T-helper 22 cell (primary cell): ENCODE measurements around the gene KCNJ18.
"Not testable (repeated sequence)": the region's sequence is repeated elsewhere in the genome, so short reads cannot be mapped to it uniquely, and the experiment has no call there.

Experiments used
- DNase-seq: peaks from one replicate; pipeline ENCODE4 v3.0.0-alpha.2; 2020; ENCODE audit warnings: low read depth

Gene KCNJ18

DNA sequence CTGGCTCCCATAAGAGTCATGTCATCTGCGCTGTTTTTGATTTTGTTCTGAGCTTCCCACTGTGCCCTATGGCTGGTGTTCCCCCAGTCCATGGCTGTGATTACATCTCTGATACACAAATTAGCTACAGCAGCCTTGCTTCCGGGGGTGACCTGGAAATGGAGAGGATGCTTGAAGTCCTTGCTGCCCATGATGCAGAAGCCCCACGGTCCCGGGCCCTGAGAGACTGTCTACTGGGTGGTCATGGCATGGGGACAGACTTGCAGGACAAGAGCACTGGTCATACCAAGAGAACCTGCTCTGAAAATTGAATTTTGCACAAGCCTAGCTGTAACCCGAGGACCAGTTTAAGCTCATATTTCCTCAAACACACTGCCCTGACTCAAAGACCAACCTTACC is 38.8 kb downstream of the KCNJ18 start:
- DNase-seq: not testable (repeated sequence)

DNA sequence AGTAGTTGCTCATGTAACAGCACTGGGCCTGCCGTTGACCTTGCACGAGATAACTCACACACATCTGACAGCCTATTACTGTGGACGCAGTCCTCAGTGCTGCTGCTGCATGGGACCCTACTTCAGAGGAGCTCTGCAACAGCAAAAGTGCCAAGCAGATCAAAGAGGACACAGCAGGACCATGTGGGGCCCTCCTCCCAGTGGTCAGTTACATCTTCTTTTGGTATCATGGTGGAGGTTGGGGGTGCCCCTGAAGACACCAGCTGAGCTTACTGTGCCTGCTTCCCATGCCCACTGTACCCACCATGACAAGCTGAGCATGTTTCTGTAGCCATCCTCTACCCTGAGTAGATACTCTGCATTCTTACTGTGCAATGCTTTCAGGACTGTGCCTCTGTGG is 41.6 kb downstream of the KCNJ18 start:
- not testable (repeated sequence) for DNase-seq

DNA sequence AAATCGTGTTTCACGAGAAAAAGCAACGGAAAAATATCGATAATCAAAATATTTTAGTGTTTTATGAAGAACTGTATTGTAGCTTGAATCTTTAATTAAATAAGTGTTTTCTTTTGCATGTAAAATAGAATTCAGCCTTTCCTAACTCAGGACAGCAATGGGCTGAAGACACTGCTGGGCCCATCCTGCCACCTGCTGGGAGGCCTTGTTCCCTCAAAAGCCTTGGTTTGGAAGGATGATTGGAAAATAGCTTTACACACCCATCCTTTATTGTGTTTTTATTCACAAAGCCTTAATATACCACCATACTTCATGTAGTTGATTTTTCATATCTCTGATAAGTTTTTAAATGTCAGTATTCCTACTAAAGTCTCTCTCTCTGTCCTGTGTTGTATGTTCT is 43.5 kb downstream of the KCNJ18 start:
- not testable (repeated sequence) for DNase-seq

DNA sequence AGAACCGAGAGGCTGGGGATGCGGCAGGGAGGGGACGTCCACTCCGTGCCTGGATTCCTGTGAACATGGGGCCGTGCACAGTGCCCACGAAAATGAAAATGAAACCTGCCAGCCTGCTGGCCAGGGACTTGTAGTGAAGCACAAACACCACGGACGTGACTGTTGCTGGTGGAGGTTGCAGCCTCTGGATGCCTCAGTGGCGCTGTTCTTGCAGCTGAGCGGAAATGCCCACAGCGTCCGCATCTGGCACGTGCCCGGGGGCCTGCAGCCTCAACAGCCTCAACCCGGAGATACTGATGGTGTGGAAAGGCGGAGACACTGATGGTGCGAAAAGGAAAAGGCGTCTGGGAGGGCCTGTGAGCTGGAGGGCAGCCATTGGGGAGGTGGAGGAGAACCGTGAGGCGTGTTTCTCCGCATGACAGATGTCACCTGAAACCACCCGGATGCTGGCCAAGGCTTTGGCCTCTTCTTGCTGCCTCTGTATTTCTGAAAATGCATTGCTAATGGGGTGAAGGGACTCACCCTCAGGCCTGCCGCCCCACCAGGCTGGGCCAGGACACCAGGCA is 44.8 kb downstream of the KCNJ18 start:
- DNase-seq: not testable (repeated sequence)

DNA sequence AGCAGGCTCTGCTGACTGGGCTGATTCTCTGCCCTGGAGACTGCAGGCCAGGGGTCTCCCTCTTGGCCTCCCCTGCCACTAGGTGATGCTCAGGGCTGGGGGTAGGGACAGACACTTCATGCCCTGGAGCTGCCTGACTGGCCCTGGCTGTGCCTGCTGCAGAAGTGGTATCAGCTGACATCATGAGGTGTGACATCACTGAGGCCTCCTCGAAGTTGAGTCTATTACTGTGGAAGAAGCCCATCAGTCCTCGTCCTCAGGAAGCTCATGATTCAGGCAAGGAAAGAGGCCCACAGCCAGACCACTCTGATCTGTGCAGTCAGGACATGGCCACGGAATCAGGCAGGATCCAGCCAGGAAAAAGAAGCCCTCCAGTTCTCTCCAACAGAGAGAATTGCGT is 45.9 kb downstream of the KCNJ18 start:
- not testable (repeated sequence) for DNase-seq

DNA sequence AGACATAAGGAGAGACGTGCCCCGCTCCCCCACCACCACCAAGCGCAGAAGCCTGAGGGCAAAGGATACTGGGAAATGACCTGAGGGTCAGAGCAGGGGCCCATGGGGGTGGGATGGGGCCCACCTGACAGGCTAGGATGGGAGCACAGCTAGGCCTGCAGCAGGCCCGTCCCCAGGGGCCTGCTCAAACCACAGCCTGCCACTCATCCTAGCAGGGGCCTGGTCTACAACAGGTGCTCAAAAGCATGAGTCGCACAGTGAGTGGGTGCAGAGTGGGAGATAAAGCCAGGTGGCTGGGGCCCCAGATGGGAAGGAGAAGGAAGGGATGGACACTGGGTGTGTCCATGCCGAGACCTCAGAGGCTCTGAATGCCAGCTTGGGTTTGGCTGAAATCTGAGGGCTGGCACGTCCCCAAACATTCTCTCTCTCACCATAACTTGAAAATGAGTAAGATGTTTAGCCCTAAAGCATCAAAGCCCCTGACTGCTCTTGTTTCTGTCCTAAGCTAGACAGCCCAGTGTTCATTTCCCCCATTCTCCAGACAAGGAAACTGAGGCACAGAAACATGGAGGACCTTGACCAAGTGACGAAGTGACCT is 46.7 kb downstream of the KCNJ18 start:
- DNase-seq: not testable (repeated sequence)

DNA sequence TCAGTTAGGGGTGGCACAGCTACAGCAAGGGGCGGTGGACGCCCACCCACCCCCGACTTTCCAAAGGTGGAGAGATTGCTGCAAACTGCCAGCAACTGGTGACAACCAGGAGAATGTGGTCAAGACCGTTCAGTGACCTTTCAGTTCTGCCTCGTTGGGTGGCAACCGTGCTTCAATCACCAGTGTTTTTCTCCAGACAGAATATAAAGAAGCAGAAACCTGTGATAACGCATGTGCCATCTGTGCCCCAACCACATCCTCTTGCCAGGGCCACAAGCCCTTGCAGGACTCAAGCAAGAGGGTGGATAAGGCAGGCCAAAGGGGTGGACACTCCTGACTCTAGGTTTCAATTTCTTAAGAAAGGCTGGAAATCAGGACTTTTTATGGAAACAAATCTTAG is 47.2 kb downstream of the KCNJ18 start:
- DNase-seq: not testable (repeated sequence)

DNA sequence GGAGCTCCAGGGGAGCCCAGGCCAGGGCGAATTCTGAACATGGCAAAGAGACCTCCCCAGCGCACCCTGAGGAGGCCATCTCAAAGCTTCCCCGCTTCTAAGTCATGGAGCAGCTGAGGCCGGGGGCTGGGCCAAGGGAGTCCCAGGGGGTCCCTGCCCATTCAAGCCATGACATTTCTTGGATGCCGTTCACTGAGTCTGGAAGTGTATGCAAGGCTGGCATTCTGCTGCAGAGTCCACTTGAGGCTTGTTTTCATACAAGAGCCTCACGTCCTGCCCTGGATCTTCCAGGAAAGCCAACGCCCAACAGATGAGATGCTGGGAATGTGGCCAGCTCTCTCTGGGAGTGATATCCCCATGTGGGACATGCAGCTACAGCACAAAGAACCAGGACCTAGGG is 48.5 kb downstream of the KCNJ18 start:
- not testable (repeated sequence) for DNase-seq

DNA sequence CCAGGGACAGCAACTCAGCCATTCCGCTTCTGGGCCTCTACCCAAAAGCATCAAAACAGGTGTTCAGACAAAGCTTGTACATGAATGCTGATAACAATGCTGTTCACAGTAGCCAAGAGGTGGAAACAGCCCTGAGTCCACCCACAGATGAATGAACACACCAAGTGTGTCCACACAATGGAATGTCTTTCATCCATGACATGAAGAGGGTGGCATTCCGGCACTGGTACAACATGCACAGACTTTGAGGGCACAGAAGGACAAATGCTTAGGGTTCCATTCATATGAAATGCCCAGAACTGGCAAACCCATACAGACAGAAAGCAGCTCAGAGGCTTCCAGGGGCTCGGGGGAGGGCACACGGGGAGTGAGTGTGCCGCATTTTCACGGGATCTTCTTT is 49.2 kb downstream of the KCNJ18 start:
- not testable (repeated sequence) for DNase-seq

DNA sequence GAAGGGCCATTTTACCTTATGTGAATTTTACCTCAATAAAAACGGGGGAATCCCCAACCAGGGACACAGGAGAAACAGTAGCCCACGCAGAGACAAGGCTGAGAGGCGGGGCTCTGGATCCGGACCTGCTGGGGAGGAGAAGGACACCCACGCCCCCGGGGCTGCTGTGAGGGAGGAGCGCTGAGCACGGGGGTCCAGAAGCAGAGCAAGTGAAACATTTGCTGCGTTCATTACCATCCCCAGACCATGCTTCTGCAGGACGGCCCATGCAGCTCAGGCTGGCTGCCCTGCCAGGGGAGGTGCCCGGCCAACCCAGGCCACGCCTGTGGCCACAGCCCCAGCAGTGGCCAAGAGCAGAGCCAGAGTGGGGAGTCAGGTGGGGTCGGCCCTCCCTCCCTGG is 50.0 kb downstream of the KCNJ18 start:
- no peak for DNase-seq

DNA sequence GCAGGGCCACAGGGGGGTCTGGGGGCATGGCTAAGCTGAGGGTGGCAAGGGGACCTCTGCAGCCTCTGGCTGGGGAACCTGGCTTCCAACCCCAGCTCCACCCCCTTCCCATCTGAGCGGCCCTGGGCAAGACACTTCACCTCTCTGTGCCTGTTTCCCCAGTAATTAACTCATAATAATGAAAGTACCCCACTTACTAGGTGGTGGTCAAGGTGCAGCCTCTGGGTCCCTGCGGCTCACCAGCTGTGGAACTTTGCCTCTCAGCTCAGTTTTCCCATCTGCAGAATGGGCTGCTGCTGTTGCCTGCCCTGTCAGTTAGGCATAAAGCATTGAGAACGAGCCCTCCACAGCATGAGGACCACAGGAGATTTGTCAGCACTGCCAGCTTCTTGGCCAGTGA is 51.8 kb downstream of the KCNJ18 start:
- not testable (repeated sequence) for DNase-seq

DNA sequence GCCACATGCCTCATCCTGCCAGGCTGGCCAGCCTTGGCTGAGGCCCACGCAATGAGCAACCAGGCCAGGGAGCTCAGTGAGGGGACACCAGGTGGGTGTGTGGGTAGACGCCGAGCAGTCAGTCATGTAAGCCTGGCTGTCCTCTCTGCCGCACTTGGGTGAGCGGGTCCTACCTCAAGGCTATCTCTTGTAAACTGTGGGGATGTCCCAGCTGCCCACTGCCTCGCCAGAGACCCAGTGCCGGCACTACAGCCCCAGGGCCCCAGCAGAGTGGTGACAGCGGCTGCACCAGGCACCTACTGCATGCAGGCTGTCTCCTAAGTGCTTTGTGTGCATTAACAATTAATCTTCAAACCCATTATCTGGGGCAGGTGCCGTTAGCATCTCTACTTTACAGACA is 52.3 kb downstream of the KCNJ18 start:
- DNase-seq: not testable (repeated sequence)

DNA sequence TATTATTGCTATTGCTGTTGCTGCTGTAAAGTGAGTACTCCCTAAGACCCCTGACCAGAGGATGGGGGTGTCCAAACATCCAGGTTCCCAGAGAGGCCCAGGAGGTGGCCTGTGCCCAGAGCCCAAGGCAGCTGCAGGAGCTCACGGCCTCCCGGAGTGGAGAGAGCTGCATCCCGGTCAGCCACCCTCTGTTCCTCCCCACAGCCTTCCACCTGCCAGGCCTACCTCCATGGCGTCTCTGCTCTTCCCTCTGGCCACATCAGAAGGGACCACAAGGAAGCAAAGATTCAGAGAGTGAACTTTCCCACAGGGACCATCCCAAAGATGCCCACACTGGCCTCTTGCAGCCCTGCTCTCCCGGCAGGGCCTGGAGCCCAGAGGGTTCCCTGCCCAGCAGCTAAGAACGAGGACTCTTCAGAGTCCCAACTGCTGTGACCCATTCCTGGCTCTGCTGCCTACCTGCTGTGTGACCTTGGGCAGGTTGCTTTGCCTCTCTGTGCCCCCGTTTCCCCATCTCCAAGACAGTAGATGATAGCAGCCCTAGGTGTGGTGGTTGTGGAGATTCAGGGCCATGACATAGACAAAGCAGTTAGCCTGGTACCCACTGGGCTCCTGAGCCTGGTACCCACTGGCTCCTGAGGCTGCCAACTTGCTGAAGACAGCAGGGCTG is 53.2 kb downstream of the KCNJ18 start:
- DNase-seq: not testable (repeated sequence)

DNA sequence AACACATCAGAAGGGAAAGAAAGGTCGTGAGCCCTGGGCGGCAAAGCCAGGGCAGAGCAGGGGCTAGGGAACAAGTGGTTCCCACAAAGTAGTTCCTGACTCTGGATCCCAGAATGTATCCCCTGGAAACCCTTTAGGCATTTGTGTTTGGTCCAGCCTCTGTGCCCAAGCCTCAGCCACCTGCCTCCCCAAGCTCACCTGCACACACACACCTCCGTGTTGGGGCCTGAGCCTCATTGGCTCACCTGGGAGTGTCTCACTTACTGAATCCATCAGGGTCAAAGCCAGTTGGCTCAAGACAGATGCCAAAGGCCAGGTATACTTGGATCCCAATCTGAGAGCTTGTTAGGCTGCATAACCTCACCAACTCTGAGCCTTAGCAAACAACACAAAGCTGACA is 54.1 kb downstream of the KCNJ18 start:
- not testable (repeated sequence) for DNase-seq

DNA sequence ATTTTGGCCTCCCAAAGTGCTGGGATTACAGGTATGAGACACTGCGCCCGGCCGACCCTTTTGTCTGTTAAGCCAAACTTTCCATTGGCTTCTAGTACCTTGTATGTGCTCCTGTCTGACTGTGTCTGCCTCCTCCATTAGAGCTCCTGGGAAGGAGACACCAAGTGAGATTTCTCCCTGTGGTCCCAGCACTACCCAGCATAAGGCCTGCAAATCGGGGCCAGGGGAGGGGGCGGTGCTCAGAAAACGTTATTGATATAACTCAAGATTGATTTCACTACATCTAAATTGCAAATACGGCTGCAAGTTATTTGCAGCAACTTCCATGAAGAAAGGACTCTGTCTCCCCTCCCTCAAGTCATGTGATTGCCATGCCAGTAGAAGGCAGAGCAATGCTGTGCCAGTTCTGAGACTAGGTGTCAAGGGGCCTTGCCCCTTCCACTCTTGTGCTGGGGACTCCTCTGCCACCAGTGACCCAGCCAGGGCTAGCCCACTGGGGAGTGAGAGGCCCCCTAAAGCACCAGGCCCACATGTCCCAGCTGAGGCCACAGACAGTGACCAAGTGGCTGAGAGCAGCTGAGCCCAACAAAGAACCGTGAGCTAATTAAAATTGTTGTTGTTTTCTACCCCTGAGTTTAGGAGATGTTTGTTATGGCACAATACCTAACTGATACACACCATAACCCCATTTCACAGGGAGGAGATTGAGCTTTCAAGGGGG is 55.0 kb downstream of the KCNJ18 start:
- not testable (repeated sequence) for DNase-seq

DNA sequence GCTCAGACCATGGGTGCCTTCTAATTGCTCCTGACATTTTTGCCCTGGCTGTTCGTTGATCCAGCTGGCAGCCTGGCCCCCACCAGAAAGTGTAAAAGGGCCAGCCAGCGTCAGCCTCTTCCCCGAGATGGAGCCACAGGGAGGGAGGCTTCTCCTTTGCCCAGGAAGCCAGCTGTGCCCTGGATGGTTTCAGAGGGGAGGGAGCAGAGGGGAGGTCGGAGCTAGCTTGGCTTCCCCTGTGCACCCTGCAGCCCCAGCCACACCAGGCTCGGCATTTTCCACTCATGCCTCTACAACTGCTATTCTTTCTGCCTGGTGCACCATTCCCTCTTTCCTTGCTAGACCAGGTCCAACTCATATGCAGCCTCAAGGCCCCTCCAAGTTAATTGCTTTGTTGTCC is 56.4 kb downstream of the KCNJ18 start:
- not testable (repeated sequence) for DNase-seq

DNA sequence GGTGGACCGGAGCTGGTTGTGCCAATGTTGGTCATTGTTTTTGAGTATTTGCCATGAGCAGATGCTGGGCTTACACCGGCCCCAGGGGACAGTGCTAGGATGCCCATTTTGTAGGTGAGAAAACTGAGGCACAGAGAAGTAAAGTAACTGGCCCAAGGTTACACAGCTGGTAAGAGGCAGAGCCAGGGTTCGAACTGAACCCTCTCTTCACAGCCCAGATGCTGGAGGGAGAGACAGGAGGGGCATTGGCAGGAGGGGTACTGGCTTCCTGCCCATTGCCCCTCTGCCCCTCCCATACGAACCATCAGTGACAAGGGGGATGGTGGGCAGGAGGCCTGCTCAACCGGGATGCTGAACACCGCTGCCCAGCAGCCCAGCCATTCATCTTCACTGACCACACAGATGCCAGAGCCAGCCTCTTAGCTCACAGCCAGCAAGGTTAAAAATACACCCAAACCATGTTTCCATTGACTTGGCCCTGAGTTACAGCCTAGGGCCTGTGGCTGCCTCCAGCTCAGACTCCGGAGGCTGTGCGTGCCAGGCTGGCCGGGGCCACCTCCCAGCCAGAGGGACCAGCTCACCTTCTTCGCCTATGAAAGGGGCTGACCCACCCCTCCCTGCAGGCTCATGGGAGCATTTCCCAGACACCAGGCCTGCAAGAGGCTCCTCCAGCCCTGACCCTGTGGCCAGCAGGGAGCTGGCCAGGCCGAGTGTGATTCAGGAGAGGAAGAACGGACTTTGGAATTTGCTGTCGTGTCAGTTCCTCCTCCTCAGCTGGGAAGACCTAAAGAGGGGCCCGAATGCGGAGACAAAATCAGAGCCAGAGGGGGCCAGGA is 57.6 kb downstream of the KCNJ18 start:
- DNase-seq: not testable (repeated sequence)

DNA sequence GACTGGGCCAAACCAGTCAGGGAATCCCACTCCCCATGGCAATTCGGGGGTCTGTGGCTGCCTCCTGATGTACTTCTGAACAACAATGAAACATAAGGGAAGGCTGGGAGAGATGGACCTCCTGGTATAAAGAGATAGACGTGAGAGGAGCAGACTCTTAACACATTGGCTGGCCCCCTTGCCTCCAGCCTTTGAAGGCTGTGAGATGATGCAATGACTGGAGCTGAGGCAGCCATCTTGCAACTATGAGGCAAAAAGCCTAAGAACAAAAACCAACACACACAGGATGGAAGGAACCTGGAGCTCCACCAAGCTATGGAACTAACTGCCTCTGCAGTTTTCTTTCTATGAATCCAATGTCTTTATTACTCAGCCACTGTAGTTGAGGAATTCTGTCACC is 58.8 kb downstream of the KCNJ18 start:
- DNase-seq: not testable (repeated sequence)
